GM10266 (cell line): ENCODE results near the gene HEBP1.

Experiments
- DNase-seq: peaks from one replicate; pipeline ENCODE4 v3.0.0; 2012; ENCODE audit errors: extremely low spot score
- CTCF ChIP-seq: IDR thresholded peaks from 2 replicates; pipeline ENCODE4 v1.5.1; 2012; ENCODE audit warnings: mild to moderate bottlenecking, low read depth; ENCODE audit not compliant: control insufficient read depth, insufficient read depth; ENCODE audit errors: missing control alignments

Gene HEBP1

GRCh38 chr12:13032164-13032563 is 32.1 kb upstream of the HEBP1 start:
- no peak for TF ChIP-seq CTCF
- no peak for DNase-seq

- no peak for DNase-seq
- no peak for TF ChIP-seq CTCF
Observed at GRCh38 chr12:13030541-13031291, 30.7 kb upstream of the HEBP1 start.

- no peak for TF ChIP-seq CTCF
- DNase-seq = no peak
Observed at GRCh38 chr12:13028825-13029570, 28.9 kb upstream of the HEBP1 start.

- DNase-seq = no peak
- no peak for TF ChIP-seq CTCF
Observed at GRCh38 chr12:13027508-13027907, 27.4 kb upstream of the HEBP1 start.

GRCh38 chr12:13027032-13027431 is 27.0 kb upstream of the HEBP1 start:
- DNase-seq = no peak
- TF ChIP-seq CTCF = no peak

- no peak for DNase-seq
Observed at GRCh38 chr12:13026286-13026685, 26.2 kb upstream of the HEBP1 start.

More at GRCh38 chr12:13026286-13026685, 26.2 kb upstream of the HEBP1 start:
- TF ChIP-seq CTCF = no peak
